SIG-M5 treated with dmso at 0.1 percent for 504 hours (cell line): Measurements from ENCODE around the gene MACROH2A1.
"Not testable (repeated sequence)": the region's sequence is repeated elsewhere in the genome, so short reads cannot be mapped to it uniquely, and the experiment has no call there.

Source experiments
- DNase-seq: peaks from one replicate; lab custom pipeline; 2025; ENCODE audit not compliant: unreplicated experiment; lab: John Stamatoyannopoulos, UW

MACROH2A1 gene

DNA sequence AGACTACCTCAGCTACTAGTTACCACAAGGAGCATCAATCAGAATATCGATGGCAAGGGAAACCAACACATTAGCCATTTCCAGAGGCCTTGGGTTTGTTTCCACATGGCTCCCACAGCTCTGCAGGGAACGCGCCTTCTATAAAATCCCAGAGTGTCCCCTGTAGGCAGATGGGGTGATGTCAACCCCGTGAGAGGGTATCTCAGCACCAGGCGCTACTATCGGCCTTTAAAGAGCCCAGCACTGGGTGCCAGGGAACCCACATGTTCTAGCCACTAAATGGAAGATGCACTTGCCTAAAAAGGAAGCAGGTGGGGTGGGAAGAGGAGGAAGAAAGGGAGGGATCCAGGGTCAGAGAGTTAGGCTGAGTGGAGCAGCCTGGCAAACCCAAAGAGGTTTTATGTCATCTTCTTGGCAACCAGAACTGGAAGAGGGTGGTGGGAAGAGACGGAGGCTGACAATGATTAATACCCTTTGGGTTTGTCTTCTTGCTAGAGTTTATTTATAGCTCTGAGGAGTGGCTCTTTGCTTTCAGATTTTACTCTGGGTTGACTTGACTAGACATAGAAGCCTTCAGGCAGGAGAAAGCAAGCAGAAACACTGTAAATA is 19.9 kb downstream of the MACROH2A1 start:
- DNase-seq, result no peak

- DNase-seq, result no peak
Measured at GRCh38 chr5:135377751-135378680, 21.0 kb downstream of the MACROH2A1 start.

DNA sequence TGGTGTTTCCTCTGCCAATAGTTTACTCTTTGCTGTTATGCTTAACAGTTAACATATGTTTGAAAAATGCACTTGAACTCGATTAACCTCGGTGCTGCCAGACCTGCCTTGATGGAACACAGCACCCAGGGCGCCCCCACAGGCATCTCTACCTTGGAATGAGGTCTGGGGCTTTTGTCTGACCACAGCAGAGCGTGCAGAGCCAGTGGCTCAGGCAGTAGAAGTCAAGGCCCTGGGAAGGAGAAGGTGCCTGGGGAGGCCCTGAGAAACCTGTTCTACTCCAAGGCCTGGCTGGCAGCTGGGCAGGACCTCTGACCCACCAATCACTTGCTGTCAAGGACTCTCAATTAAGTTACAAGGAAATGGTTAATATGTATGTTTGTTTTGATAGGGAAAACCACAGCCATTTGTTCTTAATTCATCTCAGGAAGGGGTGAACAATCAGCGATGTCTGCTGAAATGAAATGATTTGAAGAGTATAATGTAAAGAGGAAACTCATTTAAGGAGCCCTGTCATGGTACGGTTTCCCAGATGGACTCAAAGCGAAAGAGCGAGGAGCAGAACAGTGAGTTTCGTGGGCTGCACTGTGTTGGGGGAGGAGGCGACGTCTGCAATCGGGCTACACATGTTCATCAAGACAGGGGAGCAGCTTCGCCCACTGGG is 21.9 kb downstream of the MACROH2A1 start:
- no peak for DNase-seq

DNA sequence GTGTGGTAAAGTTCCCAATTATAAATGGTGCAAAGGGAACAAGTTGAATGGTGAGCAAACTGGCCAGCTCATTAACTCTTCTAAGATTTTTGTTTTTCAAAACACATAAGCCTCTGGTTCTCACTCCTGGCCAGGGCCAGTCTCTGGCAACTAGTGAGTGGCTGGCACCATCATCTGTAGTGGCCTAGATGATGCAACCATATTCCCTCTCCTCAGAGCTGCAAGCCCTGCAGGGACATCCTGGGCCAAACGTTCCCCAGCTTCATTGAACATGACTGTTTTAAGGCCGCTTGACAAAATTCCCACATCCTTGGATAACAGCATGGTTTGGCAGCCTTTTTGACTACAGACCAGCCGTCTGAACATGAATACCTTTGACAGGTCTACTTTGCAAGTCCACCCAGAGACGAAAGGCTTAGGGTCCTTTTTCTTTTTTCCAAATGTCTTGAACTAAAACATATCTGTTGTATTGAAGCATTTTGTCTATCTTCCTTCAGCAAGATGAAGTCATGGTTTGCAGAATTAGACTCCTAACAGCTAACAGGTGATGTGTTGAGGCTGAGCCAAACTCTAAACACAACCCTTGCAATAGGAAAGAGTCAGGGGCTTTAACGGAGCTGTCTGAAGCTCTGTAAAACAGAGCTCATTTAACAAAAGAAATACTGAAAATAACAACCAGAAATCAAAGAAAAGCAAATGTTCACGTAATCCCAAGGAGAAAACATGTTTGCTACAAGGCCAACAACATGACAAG is 23.8 kb downstream of the MACROH2A1 start:
- no peak for DNase-seq

DNA sequence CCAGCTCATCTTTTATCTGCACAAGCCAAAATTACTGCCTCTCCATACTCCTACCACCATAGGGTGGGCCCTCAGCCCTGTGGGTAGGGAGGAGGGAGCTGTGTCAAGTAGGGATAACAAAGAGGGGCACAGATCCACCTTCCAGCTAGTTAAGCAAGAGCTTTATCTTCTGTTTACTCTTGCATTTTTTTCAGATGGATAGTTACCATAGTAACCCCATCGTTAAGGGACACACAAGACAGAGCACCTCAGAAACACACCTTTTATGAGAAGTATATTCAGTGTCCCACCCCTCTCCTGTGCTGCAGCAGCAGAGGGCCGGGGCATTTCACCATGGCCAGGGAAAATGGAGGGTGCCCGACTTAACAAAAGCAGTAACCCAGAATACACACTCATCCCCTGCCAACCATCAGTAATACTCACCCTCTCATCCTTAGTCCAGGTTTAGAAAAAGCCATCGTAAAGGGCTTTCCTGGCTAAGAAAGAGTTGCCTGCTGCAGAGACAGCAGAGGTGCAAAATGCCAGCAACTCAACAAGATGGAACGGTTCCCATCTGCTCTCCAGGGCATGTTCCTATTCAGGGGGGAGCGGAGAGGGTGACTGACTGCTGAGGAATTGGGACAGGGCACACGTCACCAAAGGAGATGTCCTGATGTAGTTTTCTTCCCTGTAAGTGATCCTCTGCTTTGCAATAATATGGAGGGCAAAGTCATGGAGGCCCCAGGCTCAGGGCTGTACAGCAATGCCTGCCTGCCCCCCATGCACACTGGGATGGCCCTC is 25.1 kb downstream of the MACROH2A1 start:
- no peak for DNase-seq

GRCh38 chr5:135372654-135373381 is 26.2 kb downstream of the MACROH2A1 start:
- DNase-seq, result no peak

DNA sequence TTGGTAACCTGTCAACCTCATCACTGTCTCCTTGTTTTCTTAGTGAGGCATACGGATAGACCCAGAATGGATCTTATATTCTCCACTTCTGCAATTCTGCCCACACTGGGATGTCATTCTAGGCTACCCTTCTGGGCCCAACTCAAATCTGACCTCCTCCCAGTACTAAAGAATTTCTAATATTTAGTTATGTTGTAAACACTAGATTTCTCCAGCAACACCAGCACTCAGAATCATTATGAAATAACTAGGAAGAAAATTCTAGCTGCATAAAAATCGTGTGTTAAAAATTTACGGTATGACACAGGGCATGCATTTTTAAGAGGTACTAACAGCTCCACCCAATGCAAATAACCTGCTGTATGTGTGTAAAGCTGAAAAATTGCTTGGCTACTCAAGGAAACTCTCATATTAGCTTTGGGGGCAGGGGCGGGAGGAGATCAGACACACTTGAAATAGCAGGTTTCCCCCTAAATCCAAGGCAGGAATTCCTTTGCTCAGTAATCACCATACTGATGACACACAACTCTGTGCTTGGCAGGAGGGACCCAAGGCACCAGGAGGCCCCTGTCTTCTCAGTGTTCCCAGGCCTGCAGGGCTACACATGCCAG is 27.3 kb downstream of the MACROH2A1 start:
- DNase-seq, result no peak

- no peak for DNase-seq
Measured at GRCh38 chr5:135369952-135370351, 29.1 kb downstream of the MACROH2A1 start.

DNA sequence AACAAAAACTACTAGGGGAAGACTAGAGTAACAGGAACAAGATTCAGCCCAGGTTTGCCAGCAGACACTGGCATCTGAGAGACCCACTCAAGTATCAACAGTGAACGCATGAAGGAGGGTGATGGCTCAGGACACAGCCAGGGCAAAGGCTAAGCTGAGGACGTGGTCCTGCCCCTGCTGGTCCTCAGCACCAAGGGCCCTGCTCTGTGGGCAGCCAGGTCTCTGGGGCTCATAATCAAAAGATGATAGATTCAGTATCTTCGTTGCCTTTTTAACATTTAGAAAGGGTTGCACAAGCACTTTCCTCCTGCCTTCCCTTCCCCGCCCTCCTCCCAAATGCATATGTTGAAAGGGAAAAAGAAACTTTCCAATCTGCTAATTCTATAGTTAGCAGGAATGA is 31.5 kb downstream of the MACROH2A1 start:
- DNase-seq, result no peak

- DNase-seq, result no peak
Measured at GRCh38 chr5:135367076-135367475, 32.0 kb downstream of the MACROH2A1 start.

- DNase-seq, result no peak
Measured at GRCh38 chr5:135365281-135365680, 33.8 kb downstream of the MACROH2A1 start.

GRCh38 chr5:135364421-135365262 is 34.4 kb downstream of the MACROH2A1 start:
- no peak for DNase-seq

GRCh38 chr5:135363342-135363741 is 35.7 kb downstream of the MACROH2A1 start:
- not testable (repeated sequence) for DNase-seq

DNA sequence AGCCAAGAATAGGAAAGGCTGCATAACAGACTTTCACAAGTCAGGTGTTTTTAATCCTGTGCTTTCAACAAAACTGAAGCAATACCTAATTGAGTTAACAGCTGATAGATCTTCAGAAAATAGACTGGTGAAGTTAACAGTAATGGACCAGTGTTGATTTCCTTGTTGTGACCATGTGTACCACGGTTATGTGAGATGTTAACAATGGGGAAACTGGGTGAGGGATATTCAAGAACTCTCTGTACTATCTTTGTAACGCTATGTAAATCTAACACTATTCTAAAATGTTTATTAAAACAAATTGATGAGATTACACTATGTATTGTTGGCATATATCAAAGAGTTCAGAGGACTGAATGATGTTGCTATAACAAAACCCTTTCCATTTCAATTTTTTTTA is 36.9 kb downstream of the MACROH2A1 start:
- DNase-seq, result no peak

DNA sequence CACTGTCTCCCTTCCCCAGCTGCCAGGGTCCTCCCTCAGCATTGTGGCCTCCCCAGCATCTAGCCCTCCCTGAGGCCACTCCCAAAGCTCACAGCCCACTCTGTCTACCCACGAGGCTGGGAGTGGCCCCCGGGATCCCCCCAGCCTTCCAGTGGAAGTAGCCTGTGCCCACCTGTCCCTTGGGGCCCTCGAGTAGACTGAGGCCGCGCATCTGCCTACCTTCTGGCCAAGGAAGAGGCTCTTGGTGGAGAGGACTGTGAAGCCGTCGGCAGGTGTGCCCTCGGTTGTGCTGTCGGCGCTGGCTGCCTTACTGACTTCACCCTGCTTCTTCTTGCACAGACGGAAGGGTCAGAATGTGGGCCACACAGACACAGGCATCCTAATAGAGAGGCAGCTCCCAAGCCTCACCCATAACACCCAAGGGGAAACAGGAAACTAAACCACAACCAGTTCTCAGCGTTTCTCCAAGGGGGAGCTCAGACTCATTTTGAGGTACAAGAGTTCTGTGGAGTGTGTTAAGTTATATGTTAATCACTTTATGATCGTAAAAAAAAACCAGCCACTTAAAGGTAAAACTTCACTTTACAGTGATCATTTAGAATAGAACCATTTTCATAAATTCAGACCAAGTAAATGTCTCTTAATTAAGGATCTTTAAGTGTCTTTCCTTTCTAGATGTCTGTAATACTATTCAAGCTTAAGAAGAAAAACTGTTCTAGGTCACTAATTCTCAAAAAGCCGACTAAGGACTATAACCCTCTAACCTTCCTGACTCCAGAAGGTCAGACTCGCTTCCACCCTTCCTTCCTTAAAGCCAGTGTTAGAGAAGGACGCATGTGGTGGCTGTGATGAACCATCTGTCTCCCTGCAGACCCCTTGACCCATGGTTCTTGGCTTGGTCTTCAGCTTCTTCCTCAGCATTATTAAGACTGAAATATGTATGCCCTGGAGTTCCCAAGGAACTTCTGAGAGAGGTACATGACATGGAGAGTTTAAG is 38.5 kb downstream of the MACROH2A1 start:
- no peak for DNase-seq

DNA sequence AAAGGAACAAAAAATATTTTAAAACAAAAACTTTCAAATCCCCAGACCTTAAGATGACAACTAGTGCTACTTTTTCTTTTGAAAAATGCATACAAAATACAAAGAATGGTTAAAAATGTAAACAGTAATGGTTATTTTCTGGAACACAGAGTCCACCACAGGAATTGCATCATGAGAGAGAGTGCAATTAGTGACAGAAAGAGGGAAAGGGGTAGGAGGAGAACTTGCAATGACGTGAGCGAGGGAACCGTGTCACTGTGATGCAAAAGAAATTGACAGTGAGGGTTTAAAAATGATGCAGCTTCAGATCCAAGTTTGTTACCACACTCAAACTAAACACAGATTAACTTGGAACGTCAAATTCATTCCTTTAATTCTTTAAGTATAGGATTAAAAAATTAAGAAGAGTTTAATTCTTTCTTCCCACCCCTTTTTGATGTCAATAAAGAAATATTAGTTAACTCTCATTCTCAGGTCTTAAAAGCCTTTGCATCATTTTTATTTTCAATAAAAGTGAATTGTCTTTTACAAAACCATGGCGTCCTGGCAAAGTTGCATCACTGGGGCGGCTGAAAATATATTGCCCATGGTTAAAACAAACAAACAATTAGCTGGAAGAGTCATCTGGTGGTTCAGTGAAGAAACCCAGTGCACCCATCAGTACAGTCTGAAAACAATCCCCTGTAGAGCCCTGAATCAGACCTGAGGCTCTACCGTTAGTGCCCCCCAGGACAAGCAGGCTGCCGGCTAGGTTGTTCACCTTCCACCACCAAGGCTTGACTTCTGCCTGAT is 39.5 kb downstream of the MACROH2A1 start:
- DNase-seq, result no peak
